GM21423 (cell line): ENCODE measurements around the gene PIGBOS1.
"Not testable (repeated sequence)": the region's sequence is repeated elsewhere in the genome, so short reads cannot be mapped to it uniquely, and the experiment has no call there.

Experiments
- ATAC-seq: cut with Tn5 transposase; IDR thresholded peaks from one replicate; pipeline ENCODE4 v1.9.1; 2021; ENCODE audit warnings: mild to moderate bottlenecking, moderate library complexity; ENCODE audit not compliant: unreplicated experiment

PIGBOS1 gene, protein sequence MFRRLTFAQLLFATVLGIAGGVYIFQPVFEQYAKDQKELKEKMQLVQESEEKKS

DNA sequence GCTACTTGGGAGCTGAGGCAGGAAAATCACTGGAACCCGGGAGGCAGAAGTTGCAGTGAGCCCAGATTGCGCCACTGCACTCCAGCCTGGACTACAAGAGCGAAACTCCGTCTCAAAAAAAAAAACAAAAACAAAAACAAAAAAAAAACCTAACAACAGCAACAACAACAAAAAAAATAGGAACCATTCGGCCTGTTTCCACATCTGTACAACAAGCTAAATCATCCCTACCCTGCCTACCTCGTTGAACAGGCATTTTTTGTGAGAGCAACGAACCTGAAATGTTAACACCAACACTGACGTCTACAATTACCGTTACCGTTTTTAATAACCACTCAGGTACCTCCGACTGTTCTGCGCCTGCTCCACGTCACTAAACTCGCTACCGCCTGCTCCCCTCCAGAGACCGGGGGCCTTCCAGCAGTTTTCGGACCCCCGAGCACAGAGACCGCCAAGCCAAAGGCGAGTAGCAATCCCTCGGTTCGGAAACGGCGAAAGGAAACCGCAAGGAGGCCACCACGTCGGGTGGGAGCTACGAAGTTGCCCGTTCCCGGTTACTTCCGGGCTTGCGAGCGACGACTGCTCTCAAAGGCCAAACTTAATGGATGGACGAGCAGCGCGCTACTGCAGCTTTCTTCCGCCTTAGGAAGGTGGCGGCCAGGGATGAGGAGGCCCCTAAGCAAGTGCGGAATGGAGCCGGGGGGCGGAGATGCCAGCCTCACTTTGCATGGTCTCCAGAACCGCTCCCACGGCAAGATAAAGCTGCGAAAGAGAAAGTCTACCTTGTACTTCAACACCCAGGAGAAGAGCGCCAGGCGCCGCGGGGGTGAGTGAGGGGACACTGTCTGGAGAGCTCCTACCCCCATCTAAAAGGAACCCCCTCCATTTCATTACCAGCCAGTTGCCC is at the start of gene PIGBOS1, which contains the start of gene PIGB:
TSS of gene PIGBOS1 (minus strand) at position 536 of the 907 bp plus-strand sequence. CDS start 1,331 bp downstream, outside the sequence.
TSS of gene PIGB (plus strand) at position 635 of the 907 bp plus-strand sequence. CDS start at position 664, 29 bp downstream.
- ATAC-seq: peak; percentile 91

DNA sequence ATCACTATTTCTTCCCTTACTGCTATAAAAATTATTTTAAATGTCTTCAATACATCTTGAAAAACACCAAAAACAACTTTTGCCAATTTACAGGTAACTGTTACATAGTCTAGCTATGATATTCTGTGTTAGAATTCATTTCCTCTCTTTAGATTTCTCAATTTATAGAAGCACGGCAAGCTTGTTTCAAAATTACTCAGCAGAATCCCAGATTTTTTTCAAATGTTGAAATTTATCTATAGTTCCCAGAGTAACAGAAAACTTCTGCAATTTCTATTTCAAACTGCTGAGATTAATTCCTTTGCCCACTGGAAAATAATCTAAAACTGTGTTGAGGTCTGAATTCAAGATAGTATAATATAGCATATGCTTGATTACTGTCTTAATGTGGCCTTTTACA is 48.1 kb upstream of the PIGBOS1 start:
- no peak for ATAC-seq

DNA sequence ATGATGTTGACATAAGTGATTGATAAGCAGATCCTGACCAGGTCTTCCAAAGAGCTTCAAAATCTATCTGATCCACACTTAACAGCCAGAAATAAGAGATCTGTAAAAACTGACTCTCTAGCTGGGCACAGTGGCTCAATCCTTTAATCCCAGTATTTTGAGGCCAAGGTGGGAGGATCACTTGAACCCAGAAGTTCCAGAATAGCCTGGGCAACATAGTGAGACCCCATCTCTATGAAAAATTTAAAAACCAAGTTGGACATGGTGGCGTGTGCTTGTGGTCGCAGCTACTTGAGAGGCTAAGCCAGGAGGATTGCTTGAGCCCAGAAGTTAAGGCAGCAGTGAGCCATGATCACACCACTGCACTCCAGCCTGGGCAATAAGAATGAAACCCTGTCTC is 43.7 kb upstream of the PIGBOS1 start:
- ATAC-seq: no peak

DNA sequence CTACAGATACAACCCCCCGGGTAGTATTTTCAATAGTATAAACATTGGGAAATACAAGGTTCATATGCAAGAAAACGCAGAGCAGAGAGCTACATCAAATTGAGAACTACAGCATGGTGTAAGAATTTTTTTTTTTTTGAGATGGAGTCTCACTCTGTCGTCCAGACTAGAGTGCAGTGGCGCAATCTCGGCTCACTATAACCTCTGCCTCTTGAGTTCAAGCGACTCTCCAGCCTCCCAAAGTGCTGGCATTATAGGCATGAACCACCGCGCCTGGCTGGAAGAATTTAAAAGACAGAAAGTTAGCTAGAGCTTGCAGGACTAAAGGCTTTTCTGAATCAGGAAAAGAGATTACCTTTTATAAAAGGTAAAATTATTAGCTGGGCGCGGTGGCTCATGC is 42.1 kb upstream of the PIGBOS1 start:
- ATAC-seq: no peak

DNA sequence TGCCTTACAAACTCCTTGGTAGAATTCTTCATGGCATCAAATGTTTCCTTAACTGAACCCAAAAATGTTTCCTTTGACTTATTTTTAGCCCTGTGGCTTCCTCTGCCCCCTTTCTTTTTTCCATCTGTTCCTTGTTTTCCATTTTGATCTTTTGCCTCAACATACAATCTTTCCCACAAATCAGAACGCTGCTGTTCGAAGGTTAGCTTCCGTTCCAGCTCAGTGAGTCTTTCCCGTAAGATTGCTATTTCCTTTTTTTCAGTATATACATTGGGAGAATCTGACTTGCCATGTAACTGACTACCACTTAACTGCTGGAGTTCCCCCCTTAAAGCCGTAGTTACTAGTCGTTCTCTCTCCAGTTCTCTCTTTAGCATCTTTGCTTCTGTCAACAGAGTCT is 41.3 kb upstream of the PIGBOS1 start:
- no peak for ATAC-seq

DNA sequence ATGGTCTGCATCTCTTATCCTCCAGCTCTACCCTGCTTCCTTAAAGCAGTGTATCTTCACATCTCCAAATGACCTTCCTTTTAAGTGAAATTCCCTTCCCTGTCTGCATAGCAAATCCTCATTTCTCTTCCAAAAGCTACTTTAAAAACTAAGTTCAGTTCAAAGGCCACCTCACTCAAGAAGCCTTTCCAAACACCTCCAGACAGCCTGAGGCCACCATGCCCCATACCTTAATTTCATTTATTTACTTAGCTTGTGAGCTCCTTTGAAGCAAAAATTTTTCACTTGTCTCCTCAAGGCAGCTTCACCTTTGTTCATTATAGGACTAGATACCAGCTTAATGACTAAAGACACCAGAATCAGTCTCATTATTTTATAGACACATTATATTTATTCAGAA is 39.5 kb upstream of the PIGBOS1 start:
- ATAC-seq: no peak

DNA sequence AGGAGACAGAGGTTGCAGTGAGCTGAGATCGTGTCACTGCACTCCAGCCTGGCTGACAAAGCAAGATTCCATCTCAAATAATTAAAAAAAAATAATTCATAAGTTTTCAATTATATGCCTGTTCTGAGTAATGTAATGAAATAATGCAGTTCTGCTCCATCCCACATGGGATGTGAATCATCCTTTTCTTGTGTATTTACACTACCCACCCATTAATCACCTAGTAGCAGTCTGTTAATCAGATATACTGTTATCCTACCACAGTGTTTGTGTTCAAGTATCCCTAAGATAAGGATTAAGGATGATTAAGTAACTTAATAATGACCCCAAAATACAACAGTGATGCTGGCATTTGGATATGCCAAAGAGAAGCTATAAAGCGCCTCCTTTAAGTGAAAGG is 38.9 kb upstream of the PIGBOS1 start:
- no peak for ATAC-seq

DNA sequence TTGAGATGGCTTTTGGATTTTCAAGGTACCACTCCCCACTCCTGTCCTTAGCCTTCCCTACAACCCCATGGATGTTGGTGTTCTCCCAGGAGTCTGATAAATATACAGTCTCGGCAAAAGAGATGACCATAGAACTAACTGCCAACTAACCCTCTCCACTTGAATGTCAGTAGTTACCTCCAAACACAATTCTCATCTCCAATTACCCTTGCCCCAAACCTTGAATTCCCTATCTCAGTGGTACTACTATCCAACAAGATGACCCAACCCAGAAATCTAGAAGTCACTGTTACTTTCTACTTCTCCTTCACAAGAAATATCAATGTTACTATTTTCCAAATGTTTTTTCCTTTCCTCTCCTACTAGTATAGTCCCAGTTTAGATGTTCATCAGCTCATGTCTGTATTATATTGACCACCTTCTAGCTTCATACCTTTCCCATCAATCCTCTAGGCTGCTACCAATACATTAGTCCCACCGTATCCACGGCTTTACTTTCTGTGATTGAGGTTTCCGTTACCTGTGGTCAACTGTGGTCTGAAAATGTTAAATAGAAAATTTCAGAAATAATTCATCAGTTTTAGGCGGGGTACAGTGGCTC is 38.2 kb upstream of the PIGBOS1 start:
- ATAC-seq: no peak

DNA sequence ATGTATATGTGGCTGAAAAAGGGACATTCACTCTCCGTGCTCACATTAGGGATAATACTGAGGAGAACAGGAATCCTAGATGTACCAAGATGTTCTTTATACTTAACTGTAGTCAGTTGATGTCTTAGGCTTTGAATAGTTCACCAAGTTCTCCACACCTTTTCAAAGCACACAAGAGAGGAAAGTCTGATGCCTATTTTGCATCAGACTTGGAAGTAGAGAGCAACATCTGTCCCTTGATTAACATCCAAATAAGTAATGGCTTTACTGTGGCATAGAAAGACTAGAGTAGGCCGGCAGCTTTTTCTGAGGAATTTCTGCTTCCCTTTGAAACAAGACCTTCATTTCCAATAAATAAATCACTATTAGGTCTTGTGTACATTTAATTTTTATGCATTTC is 34.1 kb upstream of the PIGBOS1 start:
- ATAC-seq: no peak

DNA sequence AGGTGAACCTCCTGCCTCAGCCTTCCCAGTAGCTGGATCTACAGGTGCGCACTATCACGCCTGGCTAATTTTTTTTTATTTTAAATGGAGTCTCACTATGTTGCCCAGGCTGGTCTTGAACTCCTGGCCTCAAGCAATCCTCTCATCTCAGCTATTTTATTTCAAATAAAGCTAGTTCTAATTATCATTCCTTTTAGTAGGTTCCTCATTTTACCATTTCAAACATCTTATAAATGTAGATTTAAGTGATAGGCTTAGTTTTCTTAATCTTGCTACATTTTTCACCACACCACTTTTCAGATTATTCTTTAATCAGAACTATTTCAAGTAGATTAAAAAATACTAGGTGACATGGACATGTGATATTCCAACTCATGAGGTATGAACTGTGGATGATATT is 30.4 kb upstream of the PIGBOS1 start:
- ATAC-seq: no peak

DNA sequence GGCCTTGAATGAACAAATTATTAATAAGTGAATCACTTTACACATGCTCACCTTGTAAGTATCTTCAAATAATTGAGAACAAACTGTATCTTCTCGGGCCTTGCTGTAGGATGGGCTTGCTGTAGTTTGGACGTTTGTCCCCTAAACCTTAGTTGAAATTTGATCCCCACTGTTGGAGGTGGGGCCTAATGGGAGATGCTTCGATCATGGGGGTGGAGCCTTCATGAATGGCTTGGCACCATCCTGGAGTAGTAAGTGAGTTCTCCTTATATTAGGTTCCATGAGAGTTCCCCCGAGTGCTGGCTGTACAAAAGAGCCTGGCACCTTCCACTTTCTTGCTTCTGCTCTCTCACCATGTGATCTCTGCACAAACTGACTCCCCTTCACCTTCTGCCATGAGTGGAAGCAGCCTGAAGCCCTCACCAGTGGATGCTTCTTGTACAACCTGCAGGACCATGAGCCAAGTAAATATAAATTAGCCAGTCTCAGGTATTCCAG is 29.4 kb upstream of the PIGBOS1 start:
- ATAC-seq: no peak

DNA sequence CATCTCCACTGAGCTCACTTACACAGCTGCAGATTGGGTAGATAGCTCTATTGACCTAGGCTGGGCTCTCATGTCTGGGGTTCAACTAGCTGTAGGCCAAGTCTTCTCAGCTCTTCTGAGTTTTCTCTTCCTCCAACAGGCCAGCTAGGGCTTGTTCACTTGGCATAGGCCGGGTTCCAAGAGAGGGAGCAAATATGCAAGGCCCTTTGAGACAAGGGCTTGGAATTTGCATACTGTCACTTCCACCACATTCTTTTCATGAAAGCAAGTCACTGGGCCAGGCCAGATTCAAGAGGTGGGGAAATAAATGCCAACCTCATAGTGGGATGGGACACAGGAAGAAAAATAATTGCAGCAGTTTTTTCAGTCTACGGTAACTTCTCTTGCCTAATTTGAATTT is 25.3 kb upstream of the PIGBOS1 start:
- ATAC-seq: no peak

DNA sequence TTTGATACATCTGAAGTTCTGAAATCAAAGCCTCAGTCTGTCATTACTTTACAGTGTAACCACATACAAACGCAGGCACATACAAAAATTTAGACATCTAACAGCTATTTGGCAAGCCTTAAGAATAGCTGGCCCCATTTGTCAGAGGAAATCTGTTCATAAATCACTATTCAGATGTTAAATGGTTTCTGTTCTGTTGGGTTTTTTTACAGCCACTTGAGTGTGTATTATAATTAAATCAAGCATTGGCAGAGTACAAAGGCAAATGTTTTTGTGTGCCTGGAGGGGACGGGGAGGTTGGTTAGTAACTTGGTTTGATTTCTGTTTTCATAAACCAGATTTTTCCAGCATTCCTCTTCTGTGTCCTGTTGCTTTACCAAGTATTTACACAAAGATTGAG is 24.2 kb upstream of the PIGBOS1 start:
- no peak for ATAC-seq

DNA sequence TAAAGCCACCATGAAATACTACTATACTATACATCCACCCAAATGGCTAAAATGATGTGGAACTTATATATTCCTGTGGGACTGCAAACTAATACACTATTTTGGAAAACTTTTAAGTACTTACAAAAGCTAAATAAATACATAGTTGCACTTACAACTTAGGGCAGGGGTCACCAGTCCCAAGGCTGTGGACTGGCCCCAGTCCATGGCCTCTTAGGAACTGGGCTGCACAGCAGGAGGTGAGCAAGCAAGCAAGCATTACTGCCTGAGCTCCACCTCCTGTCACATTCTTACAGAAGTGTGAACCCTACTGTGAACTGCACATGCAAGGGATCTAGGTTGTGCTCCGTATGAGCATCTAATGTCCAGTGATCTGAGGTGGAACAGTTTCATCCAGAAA is 18.2 kb upstream of the PIGBOS1 start:
- no peak for ATAC-seq

DNA sequence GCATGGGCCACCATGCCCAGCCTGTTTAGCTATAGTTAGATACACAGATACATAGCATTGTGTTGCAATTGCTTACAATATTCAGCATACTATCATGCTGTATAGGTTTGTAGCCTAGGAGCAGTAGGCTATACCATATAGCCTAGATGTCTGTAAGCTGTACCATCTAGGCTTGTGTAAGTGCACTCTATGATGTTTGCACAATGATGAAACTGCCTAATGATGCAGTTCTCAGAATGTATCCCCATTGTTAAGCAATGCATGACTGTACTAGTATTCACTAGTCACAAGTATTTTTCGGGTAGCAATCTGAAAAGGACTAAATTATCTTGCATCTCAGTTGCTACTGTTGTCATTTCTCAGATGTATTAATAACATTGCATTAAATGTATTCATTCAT is 16.1 kb upstream of the PIGBOS1 start:
- ATAC-seq: no peak

DNA sequence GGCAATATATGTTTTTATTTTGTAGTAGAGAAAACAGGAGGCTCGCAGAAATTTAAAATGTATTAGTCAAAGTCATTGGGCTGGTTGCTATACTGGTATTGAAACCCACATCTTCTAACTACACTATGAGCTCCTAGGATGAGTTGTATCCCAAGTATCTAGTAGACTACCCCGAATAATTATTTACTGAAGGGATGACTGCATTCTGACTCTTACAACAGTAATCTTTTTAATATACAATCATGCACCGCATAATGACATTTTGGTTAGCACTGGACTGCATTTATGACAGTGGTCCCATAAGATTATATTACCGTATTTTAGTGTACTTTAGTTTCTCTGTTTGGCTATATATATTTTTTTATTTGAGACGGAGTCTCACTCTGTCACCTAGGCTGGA is 15.4 kb upstream of the PIGBOS1 start:
- no peak for ATAC-seq

DNA sequence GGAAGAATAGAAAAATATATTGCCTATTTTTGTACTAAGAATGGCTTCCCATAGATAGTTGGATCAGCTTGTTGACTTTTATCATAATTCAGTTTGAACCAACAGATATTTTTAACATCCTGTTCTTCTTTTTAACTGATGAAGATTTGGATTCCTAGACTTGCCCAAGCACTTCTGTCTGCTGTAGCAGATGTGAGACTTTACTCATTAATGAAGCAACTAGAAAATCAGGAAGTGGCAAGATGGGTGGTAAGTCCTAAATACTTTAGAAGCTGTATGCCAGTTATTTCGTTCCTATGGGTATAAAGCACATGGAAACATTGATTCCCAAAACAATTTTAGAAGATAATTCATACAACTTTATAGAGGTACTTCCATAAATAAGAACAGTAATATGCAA is 8.5 kb upstream of the PIGBOS1 start:
- ATAC-seq: no peak

DNA sequence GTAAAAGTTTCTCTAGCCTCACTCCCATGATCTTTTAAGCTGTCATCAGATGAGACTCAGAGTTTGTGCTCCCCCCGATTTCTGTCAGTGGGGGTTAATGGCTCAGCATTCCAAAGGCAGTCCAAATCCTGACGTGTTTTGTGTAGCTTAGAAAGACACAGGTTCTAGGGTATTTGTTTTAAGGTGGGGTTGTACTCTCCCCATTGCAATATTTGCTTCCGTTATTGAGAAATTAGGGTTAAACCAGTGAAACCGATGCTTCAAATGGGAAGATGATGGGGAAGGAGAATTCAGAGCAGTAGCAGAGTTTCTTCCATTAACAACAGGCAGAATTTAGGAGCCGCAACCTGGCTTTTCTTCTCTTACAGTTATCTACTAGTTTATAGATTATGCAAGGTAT is 3.5 kb upstream of the PIGBOS1 start:
- no peak for ATAC-seq

DNA sequence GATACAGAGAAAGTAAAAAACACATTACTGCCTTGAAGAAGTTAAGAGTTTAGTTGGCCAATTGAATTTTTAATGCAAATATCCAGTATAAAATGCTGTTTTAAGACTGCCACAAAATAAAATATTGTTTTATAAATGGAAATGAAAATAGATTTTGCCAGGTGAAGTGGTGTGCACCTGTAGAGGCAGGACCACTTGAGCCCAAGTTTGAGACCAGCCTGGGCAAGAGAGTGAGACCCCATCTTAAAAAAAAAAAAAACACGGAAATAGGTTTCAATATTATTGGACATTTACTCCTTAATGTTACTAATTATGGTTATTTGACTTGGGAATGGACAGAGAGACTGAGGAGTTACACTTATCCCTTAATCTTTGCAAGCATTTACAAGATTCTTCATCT is 2.0 kb upstream of the PIGBOS1 start:
- ATAC-seq: no peak

DNA sequence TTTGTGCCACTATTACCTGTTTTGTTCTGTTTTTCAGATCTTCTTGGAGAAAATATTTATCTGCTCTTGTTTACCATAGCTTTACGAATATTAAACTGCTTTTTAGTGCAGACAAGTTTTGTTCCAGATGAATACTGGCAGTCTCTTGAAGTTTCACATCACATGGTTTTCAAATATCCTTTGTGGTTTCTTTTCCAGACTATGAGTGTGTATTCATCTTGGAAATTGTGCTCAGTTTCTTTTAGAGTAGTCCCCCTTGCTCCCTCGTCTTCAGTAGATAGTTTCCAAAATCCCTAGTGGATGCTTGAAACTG is 1.3 kb upstream of the PIGBOS1 start:
- no peak for ATAC-seq

DNA sequence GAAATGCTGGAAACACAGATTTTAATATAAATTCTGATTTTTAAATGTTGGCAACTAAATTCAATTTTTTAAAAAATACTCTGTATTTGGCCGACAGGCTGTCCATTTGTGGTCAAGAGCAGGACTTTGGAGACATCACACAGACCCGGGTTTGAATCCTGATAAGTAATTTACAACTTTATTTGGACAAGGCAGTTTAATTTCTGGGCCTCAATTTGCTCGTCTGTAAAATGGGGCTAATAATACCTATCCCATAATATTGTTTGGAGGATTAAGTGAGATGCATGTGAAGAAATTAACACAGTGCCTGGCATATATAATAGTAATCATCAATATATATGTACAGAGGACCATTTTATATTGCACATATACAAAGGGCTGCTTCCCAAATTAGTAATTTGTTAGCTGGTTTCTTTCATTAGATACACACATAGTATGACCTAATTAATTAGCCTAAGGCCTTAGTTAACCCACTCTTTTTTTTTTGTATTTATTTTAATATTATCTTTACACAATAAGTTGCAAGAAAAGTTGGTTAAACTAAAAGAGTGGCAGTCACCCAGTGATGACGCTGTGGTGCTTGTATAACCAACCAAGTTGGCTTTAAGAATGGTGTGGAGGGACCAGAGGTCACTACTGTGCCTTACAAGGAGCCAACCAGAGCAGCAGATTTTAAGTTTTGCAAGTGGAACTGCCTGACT is 764 bp upstream of the PIGBOS1 start:
- ATAC-seq: peak; percentile 37

DNA sequence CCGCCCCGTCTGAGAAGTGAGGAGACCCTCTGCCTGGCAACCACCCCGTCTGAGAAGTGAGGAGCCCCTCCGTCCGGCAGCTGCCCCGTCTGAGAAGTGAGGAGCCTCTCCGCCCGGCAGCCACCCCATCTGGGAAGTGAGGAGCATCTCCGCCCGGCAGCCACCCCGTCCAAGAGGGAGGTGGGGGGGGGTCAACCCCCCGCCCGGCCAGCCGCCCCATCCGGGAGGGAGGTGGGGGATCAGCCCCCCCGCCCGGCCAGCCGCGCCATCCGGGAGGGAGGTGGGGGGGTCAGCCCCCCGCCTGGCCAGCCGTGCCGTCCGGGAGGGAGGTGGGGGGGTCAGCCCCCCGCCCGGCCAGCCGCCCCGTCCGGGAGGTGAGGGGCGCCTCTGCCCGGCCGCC is 16.1 kb downstream of the PIGBOS1 start:
- not testable (repeated sequence) for ATAC-seq
